CD14-positive monocyte (primary cell): ENCODE measurements around the gene CCR1. TPM values are rescaled to one million over a fixed set of nuclear protein-coding genes. Genes with fewer than 3 reads are reported as not detected.

Experiments used
- DNase-seq, 3 donors: peaks; one replicate each; pipeline ENCODE4 v3.0.0-alpha.2; 2011 to 2022
- H2AFZ ChIP-seq: 2 replicates; pipeline ENCODE4 v1.6.0; 2012; ENCODE audit warnings: mild to moderate bottlenecking, low read depth, low read length, inconsistent platforms; ENCODE audit not compliant: insufficient read depth, poor library complexity, severe bottlenecking
- H3K27ac ChIP-seq, 2 donors: 1 replicate in 1 of 2; 2 replicates in 1 of 2; pipeline ENCODE4 v1.5.1; 2012 to 2013; ENCODE audit warnings: low read length in 2 of 2, control low read depth in 1 of 2, inconsistent platforms in 1 of 2, low read depth in 1 of 2, mild to moderate bottlenecking in 1 of 2
- H3K27me3 ChIP-seq, 2 donors: one replicate each; pipeline versions ENCODE4 v1.6.0 to v1.6.1; 2011 to 2013; ENCODE audit warnings: low read length in 2 of 2; ENCODE audit not compliant: control insufficient read depth in 2 of 2, insufficient read depth in 2 of 2
- H3K36me3 ChIP-seq, 2 donors: replicated peaks in 1 of 2; 1 replicate in 1 of 2; 2 replicates in 1 of 2; pipeline versions ENCODE4 v1.5.1 to v1.6.1; 2012 to 2013; ENCODE audit warnings: low read length in 2 of 2, control low read depth in 1 of 2, inconsistent platforms in 1 of 2, mild to moderate bottlenecking in 1 of 2; ENCODE audit not compliant: insufficient read depth in 2 of 2, control insufficient read depth in 1 of 2
- H3K4me1 ChIP-seq, 2 donors: 1 replicate in 1 of 2; 2 replicates in 1 of 2; pipeline versions ENCODE4 v1.5.1 to v1.6.1; 2012 to 2013; ENCODE audit warnings: low read length in 2 of 2, control low read depth in 1 of 2, inconsistent platforms in 1 of 2, mild to moderate bottlenecking in 1 of 2, moderate library complexity in 1 of 2; ENCODE audit not compliant: insufficient read depth in 2 of 2, control insufficient read depth in 1 of 2
- H3K4me2 ChIP-seq: replicated peaks from 2 replicates; pipeline ENCODE3; 2012; ENCODE audit warnings: low read length, moderate library complexity, mild to moderate bottlenecking; ENCODE audit not compliant: poor library complexity, severe bottlenecking; ENCODE audit errors: extremely low read depth
- H3K4me3 ChIP-seq, 3 experiments: fragments of 200-600 bp in 1 of 3; sonication (generic) in 1 of 3; replicated peaks in 1 of 3; 1 replicate in 2 of 3; 2 replicates in 1 of 3; pipeline ENCODE4 v1.5.1; 2011 to 2013; ENCODE audit warnings: low read length in 3 of 3, mild to moderate bottlenecking in 3 of 3, control low read depth in 2 of 3, low read depth in 2 of 3, inconsistent platforms in 1 of 3, moderate library complexity in 1 of 3
- H3K79me2 ChIP-seq: 2 replicates; pipeline ENCODE4 v1.6.0; 2012; ENCODE audit warnings: mild to moderate bottlenecking, control low read depth, inconsistent platforms, low read length, moderate library complexity; ENCODE audit not compliant: insufficient read depth
- H3K9ac ChIP-seq: 2 replicates; pipeline ENCODE4 v1.6.0; 2017; ENCODE audit warnings: low read length, mild to moderate bottlenecking; ENCODE audit not compliant: insufficient read depth, poor library complexity, severe bottlenecking
- H3K9me3 ChIP-seq, 2 donors: replicated peaks in 1 of 2; 1 replicate in 1 of 2; 2 replicates in 1 of 2; pipeline versions ENCODE4 v1.5.1 to v1.6.1; 2012 to 2013; ENCODE audit warnings: low read length in 2 of 2, control low read depth in 1 of 2; ENCODE audit not compliant: control insufficient read depth in 1 of 2, insufficient read depth in 1 of 2
- H4K20me1 ChIP-seq: 2 replicates; pipeline ENCODE4 v1.6.0; 2012; ENCODE audit warnings: mild to moderate bottlenecking, low read length, control low read depth, moderate library complexity; ENCODE audit not compliant: insufficient read depth
- H3K27ac Mint-ChIP-seq, 7 donors: one replicate each; pipeline ENCODE4 v1.8.0; 2020; ENCODE audit warnings: mild to moderate bottlenecking in 7 of 7, mixed read lengths in 7 of 7, moderate library complexity in 6 of 7, inconsistent platforms in 2 of 7
- H3K27me3 Mint-ChIP-seq, 3 donors: one replicate each; pipeline ENCODE4 v1.8.0; 2021 to 2022; ENCODE audit warnings: low read depth in 3 of 3, mild to moderate bottlenecking in 3 of 3, mixed read lengths in 3 of 3, moderate library complexity in 3 of 3, inconsistent platforms in 1 of 3
- H3K36me3 Mint-ChIP-seq, 2 donors: one replicate each; pipeline ENCODE4 v1.8.0; 2020; ENCODE audit warnings: mixed read lengths in 2 of 2, inconsistent platforms in 1 of 2, mild to moderate bottlenecking in 1 of 2
- H3K4me1 Mint-ChIP-seq: one replicate; pipeline ENCODE4 v1.8.0; 2020; ENCODE audit warnings: mild to moderate bottlenecking, mixed read lengths
- H3K4me3 Mint-ChIP-seq, 2 donors: one replicate each; pipeline ENCODE4 v1.8.0; 2020; ENCODE audit warnings: mild to moderate bottlenecking in 2 of 2, mixed read lengths in 2 of 2, moderate library complexity in 1 of 2
- H3K9me3 Mint-ChIP-seq, 7 donors: one replicate each; pipeline ENCODE4 v1.8.0; 2020 to 2022; ENCODE audit warnings: mixed read lengths in 7 of 7, mild to moderate bottlenecking in 6 of 7, moderate library complexity in 6 of 7, inconsistent platforms in 2 of 7
- CTCF ChIP-seq: fragments of 200-600 bp; IDR thresholded peaks from one replicate; pipeline ENCODE4 v1.8.0; 2022; ENCODE audit warnings: antibody characterized with exemption, mild to moderate bottlenecking
- WGBS: methylation state at CpG from one replicate; pipeline ENCODE4 v1.1.5; 2013; ENCODE audit warnings: missing lambda C conversion rate; ENCODE audit not compliant: insufficient coverage; 5-methylcytosine and 5-hydroxymethylcytosine counted together
- intact Hi-C, 2 donors: fragments of 100-400 bp; cut with micrococcal nuclease; formaldehyde crosslinking; loops; one replicate each; pipeline versions ENCODE4 v1.15.0 to v1.15.1; 2023
- polyA plus RNA-seq, 3 donors: library from polyadenylated mRNA; depleted of rRNA in 1 of 3; unstranded in 2 of 3; stranded (reverse) in 1 of 3; fragments of 300-500 nt in 2 of 3; fragments of >200 nt in 1 of 3; fragmentation: Illumina TruSeq in 2 of 3; gene quantifications; 1 replicate in 2 of 3; 2 replicates in 1 of 3; pipeline ENCODE4 v1.2.3, GENCODE V29; 2012 to 2021

The CCR1 gene
- polyA plus RNA-seq, 3 donors = 56.7 to 304 (median 233) TPM

DNA sequence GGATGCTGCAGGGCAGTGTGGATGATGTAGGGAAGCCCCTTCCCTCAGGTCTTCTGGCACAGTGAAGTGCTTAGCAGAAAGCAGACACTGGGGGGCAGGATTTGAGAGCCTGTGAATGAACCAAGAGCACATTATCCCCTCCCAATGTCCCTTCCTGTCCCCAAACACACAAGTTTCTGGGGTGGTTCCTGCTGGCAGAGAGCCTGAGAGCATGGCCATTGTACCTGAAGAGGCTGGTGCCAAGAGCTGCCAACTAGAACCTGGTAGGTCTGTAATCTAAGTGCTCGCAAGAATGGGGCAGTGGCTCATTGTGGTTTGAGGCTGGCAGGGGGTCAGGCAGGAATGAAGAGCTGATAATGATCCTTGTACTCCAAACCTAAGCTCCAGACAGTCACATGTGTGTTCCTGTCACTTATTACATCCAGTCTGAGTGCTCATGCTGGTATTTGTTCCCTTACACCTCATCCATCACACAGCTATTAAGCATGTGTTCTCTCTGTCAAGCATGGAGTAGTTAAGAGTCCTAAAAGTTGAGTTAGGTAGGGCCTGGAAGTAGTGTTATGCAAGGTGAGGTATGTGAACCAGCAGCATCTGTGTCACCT is 6.7 kb upstream of the CCR1 start:
- no peak overlapping the region for H3K4me2 ChIP-seq
- DNase-seq = peak in 1 of 3 donors; percentile 47
- no peaks in the 10 kb centered on the region for H3K79me2 ChIP-seq
- H3K9ac ChIP-seq = no peak overlapping the region
- no peak overlapping the region for H3K27ac ChIP-seq
- no peaks in the 10 kb centered on the region for H3K27me3 ChIP-seq
- TF ChIP-seq CTCF = peak; percentile 61
- H3K27me3 Mint-ChIP-seq = peaks cover 0 to 2% (median 0%) of the 10 kb centered on the region in 3 donors
- peak overlapping the region in 2 of 7 donors; percentile 37 to 57 for H3K27ac Mint-ChIP-seq
- H3K9me3 Mint-ChIP-seq = peaks cover 0 to 2% (median 0%) of the 10 kb centered on the region in 7 donors
- intact Hi-C loops = loop anchor here in 1 of 2 donors (5.0 kb wide), 1 partner anchor 152 kb away; no protein-coding TSS in a partner anchor
- no peaks in the 10 kb centered on the region for H3K9me3 ChIP-seq
- H3K36me3 ChIP-seq = no peaks in the 10 kb centered on the region
- peaks cover 46 to 47% of the 10 kb centered on the region in 2 donors for H3K4me1 ChIP-seq
- H3K4me3 Mint-ChIP-seq = no peak overlapping the region
- no CpG with 5 or more reads among the region's 1 CpG for WGBS
- no peaks in the 10 kb centered on the region for H4K20me1 ChIP-seq
- no peaks in the 10 kb centered on the region for H3K36me3 Mint-ChIP-seq
- H2AFZ ChIP-seq = no peak overlapping the region
- peaks cover 16% of the 10 kb centered on the region for H3K4me1 Mint-ChIP-seq
- no peak overlapping the region for H3K4me3 ChIP-seq

DNA sequence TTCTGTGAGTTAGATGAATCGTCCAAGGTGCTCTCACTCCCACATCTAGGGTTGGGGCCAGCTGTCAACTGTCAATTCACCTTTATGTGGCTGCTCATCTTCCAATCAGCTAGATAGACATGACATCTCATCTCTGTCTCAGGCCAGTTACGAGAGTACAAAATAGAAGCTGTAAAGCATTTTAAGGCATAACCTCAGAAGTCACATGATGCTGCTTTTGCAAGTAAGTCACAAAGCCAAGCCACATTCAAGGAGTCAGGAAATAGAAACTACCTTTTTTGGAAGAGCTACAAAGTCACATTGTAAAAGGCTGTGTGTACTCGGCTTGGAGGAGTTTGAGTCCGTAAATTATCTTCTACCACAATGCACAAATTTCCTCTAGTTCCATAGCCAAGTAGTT is 5.1 kb upstream of the CCR1 start:
- Histone ChIP-seq H3K79me2 (peaks cover 2% of the 10 kb centered on the region), H3K9ac (no peak overlapping the region), H3K27ac (peak overlapping the region; percentile 31 to 82), H3K9me3 (no peaks in the 10 kb centered on the region), H3K27me3 (no peaks in the 10 kb centered on the region), H3K4me2 (peak overlapping the region; percentile 26), H3K4me1 (peaks cover 62% of the 10 kb centered on the region in 2 donors), H3K4me3 (peak overlapping the region in 1 of 3 experiments; percentile 32), H3K36me3 (no peaks in the 10 kb centered on the region), H4K20me1 (no peaks in the 10 kb centered on the region), H2AFZ (no peak overlapping the region)
- DNase-seq = peak in 2 of 3 donors; percentile 60
- no peak for TF ChIP-seq CTCF
- Mint-ChIP-seq H3K4me3 (no peak overlapping the region), H3K4me1 (peaks cover 32% of the 10 kb centered on the region), H3K9me3 (no peaks in the 10 kb centered on the region), H3K27me3 (peaks cover 0 to 2% (median 0%) of the 10 kb centered on the region in 3 donors), H3K36me3 (no peaks in the 10 kb centered on the region), H3K27ac (no peak overlapping the region)
- intact Hi-C loops = loop anchor here in 1 of 2 donors (5.0 kb wide), 1 partner anchor 154 kb away; no protein-coding TSS in a partner anchor
- 31% methylated on average over 2 of the region's 4 CpGs for WGBS
